CD4-positive, alpha-beta T cell treated with Interleukin-15 for 1 hour (primary cell): ENCODE data around the gene CATSPERD.
"Not testable (repeated sequence)": the region's sequence is repeated elsewhere in the genome, so short reads cannot be mapped to it uniquely, and the experiment has no call there.

Experiments used
- DNase-seq: peaks from one replicate; pipeline ENCODE4 v3.0.0-alpha.2; 2020

Gene CATSPERD

GRCh38 chr19:5698635-5699422, 21.6 kb upstream of the CATSPERD start:
- DNase-seq = no peak

GRCh38 chr19:5700455-5701092, 19.9 kb upstream of the CATSPERD start:
- DNase-seq = no peak

GRCh38 chr19:5702053-5702410, 18.4 kb upstream of the CATSPERD start:
- not testable (repeated sequence) for DNase-seq

- no peak for DNase-seq
Observed at GRCh38 chr19:5703819-5704818, 16.3 kb upstream of the CATSPERD start.

- DNase-seq = no peak
Observed at GRCh38 chr19:5705552-5705951, 14.9 kb upstream of the CATSPERD start.

- no peak for DNase-seq
Observed at GRCh38 chr19:5706876-5707573, 13.4 kb upstream of the CATSPERD start.

- DNase-seq = no peak
Observed at GRCh38 chr19:5707576-5708575, 12.6 kb upstream of the CATSPERD start.

GRCh38 chr19:5711025-5711424, 9.4 kb upstream of the CATSPERD start:
- DNase-seq = no peak

- DNase-seq = no peak
Observed at GRCh38 chr19:5711713-5712161, 8.7 kb upstream of the CATSPERD start.

- no peak for DNase-seq
Observed at GRCh38 chr19:5713228-5713627, 7.2 kb upstream of the CATSPERD start.

- no peak for DNase-seq
Observed at GRCh38 chr19:5714816-5715215, 5.6 kb upstream of the CATSPERD start.

GRCh38 chr19:5717215-5717935, 3.1 kb upstream of the CATSPERD start:
- DNase-seq = no peak

- no peak for DNase-seq
Observed at GRCh38 chr19:5718037-5718578, 2.3 kb upstream of the CATSPERD start.

GRCh38 chr19:5718579-5719273, 1.7 kb upstream of the CATSPERD start:
- DNase-seq = no peak

- no peak for DNase-seq
Observed at GRCh38 chr19:5719274-5719960, 1.0 kb upstream of the CATSPERD start.

- no peak for DNase-seq
Observed at GRCh38 chr19:5727453-5728050, 7.1 kb downstream of the CATSPERD start.

GRCh38 chr19:5733172-5733571, 12.7 kb downstream of the CATSPERD start:
- not testable (repeated sequence) for DNase-seq

- no peak for DNase-seq
Observed at GRCh38 chr19:5738423-5738822, 18.0 kb downstream of the CATSPERD start.

- no peak for DNase-seq
Observed at GRCh38 chr19:5742051-5742450, 21.6 kb downstream of the CATSPERD start.
